Renal cortex interstitium (tissue), 11 donors: ENCODE results near the gene HTT. TPM values are rescaled to one million over a fixed set of nuclear protein-coding genes. Genes with fewer than 3 reads are reported as not detected.

Source experiments
- DNase-seq, 11 donors: peaks; one replicate each; pipeline ENCODE4 v3.0.0-alpha.2; 2013; ENCODE audit warnings: low read depth in 9 of 11, low spot score in 4 of 11; ENCODE audit errors: extremely low read depth in 1 of 11
- polyA plus RNA-seq, 3 donors: library from polyadenylated mRNA; unstranded; fragments of 120-200 nt; gene quantifications; one replicate each; pipeline ENCODE4 v1.2.1, GENCODE V29; 2013; ENCODE audit not compliant: insufficient read length in 3 of 3

Gene HTT
- polyA plus RNA-seq, 3 donors = 30.8 to 38.1 (median 37.9) TPM

DNA sequence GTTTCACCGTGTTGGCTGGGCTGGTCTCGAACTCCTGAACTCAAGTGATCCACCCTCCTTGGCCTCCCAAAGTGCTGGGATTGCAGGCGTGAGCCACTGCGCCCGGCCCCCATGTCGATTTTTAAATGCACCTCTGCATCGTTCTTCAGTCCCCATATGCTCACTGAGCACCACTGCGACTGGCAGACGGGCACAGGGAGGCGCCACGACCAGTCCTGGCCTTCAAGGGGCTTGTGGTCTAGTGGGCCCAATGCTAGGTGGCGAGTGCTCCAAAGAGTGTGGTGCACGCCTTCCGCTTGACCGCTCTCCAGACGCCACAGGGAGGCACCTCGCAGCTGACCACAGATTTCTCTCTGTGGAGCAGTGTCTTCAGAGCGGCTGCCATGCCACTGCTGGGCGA, 162.8 kb downstream of the HTT start:
- no peak for DNase-seq

DNA sequence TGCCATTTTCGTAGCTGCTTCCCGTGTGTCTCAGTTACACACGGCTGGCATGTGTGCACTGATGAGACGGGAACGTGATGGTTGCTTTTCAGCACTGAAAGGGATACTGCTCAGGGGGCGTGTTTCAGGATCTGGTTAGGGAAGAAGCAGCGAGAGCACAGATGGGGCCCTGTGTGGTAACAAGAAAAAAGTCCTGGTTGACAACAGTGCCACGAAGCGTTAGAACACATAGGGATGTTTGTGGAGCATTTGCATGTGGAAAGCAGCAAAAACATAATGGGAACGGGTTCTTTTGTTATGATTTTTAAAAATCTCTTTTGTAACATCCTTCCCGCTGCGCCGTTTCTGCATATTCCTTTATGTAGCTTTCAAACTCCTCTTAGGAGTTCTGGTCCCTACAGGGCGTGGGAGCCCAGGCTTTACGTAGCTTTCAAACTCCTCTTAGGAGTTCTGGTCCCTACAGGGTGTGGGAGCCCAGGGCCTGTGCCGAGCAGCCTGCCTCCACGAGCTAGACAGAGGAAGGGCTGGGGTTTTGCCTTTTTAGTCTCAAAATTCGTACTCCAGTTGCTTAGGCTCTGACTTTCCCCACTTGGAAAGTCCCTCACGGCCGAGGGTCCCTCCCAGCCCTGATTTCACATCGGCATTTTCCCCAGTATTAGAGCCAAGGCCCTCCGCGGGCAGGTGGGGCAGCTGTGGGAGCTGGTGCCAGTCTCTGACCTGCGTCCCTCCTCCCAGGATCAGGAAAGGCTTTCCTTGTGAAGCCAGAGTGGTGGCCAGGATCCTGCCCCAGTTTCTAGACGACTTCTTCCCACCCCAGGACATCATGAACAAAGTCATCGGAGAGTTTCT, 163.5 kb downstream of the HTT start:
- DNase-seq = no peak

DNA sequence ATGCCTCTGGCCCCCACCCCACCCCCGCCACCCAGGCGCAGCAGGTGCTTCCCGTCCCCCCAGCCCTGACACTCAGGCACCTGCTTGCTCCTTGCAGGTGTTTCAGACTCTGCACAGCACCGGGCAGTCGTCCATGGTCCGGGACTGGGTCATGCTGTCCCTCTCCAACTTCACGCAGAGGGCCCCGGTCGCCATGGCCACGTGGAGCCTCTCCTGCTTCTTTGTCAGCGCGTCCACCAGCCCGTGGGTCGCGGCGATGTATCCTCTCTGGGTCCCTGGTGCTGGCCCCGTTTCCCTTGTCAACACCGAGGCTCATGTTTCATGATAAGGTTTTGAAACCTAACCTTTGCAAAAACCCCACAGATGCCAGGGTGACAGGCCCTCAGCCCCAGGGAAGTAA, 164.2 kb downstream of the HTT start:
- DNase-seq = no peak

DNA sequence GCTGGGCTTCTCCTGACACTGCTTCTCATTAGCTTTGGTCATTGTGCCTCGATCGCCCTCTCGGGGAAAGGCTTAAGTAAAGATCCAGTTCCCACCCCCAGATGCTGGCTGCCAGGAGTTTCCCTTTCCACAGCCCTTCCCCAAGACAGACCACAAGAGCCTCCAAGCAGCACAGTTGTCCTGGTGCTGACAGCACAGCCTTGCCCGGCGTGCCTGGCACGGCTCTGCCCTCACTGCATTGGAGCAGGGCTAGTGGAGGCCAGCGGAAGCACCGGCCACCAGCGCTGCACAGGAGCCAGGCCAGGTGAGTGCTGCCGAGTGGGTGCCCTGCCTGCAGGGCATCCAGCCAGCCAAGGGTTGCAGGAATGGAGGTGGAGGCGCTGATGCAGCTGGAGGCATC, 164.8 kb downstream of the HTT start:
- DNase-seq = no peak

DNA sequence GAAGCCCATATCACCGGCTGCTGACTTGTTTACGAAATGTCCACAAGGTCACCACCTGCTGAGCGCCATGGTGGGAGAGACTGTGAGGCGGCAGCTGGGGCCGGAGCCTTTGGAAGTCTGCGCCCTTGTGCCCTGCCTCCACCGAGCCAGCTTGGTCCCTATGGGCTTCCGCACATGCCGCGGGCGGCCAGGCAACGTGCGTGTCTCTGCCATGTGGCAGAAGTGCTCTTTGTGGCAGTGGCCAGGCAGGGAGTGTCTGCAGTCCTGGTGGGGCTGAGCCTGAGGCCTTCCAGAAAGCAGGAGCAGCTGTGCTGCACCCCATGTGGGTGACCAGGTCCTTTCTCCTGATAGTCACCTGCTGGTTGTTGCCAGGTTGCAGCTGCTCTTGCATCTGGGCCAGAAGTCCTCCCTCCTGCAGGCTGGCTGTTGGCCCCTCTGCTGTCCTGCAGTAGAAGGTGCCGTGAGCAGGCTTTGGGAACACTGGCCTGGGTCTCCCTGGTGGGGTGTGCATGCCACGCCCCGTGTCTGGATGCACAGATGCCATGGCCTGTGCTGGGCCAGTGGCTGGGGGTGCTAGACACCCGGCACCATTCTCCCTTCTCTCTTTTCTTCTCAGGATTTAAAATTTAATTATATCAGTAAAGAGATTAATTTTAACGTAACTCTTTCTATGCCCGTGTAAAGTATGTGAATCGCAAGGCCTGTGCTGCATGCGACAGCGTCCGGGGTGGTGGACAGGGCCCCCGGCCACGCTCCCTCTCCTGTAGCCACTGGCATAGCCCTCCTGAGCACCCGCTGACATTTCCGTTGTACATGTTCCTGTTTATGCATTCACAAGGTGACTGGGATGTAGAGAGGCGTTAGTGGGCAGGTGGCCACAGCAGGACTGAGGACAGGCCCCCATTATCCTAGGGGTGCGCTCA, 165.8 kb downstream of the HTT start:
- no peak for DNase-seq

DNA sequence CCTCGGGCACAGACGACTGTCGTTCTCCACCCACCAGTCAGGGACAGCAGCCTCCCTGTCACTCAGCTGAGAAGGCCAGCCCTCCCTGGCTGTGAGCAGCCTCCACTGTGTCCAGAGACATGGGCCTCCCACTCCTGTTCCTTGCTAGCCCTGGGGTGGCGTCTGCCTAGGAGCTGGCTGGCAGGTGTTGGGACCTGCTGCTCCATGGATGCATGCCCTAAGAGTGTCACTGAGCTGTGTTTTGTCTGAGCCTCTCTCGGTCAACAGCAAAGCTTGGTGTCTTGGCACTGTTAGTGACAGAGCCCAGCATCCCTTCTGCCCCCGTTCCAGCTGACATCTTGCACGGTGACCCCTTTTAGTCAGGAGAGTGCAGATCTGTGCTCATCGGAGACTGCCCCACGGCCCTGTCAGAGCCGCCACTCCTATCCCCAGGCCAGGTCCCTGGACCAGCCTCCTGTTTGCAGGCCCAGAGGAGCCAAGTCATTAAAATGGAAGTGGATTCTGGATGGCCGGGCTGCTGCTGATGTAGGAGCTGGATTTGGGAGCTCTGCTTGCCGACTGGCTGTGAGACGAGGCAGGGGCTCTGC, 166.5 kb downstream of the HTT start:
- no peak for DNase-seq

DNA sequence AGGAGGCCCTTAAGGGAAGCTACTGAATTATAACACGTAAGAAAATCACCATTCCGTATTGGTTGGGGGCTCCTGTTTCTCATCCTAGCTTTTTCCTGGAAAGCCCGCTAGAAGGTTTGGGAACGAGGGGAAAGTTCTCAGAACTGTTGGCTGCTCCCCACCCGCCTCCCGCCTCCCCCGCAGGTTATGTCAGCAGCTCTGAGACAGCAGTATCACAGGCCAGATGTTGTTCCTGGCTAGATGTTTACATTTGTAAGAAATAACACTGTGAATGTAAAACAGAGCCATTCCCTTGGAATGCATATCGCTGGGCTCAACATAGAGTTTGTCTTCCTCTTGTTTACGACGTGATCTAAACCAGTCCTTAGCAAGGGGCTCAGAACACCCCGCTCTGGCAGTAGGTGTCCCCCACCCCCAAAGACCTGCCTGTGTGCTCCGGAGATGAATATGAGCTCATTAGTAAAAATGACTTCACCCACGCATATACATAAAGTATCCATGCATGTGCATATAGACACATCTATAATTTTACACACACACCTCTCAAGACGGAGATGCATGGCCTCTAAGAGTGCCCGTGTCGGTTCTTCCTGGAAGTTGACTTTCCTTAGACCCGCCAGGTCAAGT, 167.5 kb downstream of the HTT start:
- peak in 8 of 11 donors; percentile 53 to 76 (median 64) for DNase-seq

DNA sequence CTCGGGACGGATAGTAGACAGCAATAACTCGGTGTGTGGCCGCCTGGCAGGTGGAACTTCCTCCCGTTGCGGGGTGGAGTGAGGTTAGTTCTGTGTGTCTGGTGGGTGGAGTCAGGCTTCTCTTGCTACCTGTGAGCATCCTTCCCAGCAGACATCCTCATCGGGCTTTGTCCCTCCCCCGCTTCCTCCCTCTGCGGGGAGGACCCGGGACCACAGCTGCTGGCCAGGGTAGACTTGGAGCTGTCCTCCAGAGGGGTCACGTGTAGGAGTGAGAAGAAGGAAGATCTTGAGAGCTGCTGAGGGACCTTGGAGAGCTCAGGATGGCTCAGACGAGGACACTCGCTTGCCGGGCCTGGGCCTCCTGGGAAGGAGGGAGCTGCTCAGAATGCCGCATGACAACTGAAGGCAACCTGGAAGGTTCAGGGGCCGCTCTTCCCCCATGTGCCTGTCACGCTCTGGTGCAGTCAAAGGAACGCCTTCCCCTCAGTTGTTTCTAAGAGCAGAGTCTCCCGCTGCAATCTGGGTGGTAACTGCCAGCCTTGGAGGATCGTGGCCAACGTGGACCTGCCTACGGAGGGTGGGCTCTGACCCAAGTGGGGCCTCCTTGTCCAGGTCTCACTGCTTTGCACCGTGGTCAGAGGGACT, 168.8 kb downstream of the HTT start:
- no peak for DNase-seq

DNA sequence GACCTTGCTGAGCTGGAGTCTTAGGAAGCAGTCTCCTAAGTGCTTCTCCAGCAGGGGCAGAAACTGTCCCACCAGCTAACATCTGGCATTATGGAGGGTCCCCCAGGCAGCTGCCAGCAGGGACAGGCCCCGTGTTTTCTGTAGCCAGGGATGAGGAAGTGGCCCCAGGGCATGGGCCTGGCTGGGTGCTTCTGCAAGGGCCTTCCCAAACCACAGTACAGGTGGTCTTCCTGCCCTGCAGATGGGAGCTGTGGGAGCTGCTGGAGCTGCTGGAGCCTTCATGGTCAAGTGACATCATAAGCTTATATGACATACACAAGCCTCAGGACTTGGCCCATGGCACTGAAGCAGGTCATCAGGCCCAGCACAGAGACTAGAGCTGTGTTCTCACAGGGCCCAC, 169.5 kb downstream of the HTT start:
- DNase-seq = no peak

DNA sequence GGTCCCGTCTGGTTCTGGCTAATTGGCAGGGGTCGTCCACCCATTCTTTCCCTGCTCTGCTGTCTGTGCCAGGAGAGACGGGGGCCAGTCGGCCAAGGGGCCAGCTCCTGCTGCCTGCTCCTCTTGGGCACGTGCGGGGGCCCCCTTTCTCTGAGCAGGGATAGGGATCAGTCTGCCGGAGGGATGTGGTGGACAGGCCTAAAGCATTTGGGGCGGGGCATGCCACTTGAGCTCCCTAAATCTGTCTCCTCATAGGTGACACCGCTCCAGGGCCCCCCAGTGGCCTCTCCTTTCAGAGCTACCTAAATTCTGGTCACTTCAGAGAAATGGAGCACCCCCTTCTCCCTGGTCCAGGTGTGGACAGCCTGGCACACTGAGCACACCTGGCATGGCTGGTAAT, 170.3 kb downstream of the HTT start:
- DNase-seq = no peak

DNA sequence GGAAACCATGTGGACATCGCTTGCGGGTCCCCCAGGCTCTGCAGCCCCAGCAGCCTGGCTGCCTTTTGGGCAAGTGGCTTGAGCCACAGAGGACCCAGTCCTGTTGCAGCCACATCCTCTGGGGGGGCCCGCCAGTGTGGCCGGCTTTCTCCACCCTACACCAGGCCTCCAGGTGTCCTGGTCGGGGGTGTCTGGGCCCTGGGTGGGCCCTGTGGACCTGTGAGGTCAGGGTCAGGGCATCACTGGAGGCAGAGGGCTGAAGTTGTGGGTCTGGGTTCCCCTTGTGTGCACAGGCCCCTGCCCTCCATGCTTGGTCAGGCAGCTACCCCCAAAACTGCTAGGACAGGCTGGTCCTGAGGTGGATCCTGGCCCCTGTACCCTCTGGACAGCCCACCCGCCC, 171.2 kb downstream of the HTT start:
- DNase-seq = no peak

DNA sequence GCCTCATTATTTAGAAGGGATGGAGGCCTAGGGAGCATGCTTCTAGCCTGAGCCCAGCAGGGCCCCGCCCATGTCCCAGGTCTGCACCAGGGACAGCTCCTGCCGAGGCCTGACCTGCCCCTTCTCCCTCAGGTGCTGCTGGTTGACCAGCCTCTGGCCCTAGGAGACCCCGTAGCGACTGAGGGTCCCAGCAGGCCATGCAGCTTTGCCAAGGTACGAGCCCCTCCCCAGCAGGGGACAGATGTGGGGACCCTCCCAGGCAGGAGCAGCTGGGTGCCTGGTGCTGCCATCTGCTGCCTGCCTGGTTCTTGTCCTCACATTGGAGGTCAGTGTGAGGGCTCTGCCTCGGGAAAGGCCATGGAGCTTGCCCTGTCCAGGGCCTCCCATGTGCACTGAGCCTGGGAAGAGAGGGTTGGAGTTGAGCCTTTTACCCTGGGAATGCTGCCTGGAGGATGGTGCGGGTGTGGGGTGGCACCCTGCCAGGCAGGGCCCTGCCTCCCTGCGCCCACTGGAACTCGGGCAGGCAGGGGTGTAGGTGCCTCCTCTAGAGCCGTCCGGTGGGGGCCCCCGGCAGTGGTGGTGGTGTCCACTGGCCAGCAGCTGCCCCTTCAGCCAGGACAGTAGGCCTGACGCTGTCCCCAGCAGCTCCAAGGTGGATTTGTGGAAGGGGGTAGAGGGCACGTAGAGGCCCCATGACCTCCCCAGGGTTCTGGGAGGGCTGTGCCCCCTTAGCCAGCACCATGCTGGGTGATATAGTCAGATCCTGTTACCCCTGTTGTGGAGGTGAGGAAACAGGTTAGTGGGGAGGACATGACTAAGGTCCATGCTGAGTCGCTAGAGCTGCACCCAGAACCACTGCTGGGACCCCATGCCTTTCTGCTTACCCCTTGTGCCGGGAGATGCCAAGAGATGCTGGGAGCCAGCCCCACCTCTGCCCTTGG, 172.2 kb downstream of the HTT start:
- DNase-seq = no peak

DNA sequence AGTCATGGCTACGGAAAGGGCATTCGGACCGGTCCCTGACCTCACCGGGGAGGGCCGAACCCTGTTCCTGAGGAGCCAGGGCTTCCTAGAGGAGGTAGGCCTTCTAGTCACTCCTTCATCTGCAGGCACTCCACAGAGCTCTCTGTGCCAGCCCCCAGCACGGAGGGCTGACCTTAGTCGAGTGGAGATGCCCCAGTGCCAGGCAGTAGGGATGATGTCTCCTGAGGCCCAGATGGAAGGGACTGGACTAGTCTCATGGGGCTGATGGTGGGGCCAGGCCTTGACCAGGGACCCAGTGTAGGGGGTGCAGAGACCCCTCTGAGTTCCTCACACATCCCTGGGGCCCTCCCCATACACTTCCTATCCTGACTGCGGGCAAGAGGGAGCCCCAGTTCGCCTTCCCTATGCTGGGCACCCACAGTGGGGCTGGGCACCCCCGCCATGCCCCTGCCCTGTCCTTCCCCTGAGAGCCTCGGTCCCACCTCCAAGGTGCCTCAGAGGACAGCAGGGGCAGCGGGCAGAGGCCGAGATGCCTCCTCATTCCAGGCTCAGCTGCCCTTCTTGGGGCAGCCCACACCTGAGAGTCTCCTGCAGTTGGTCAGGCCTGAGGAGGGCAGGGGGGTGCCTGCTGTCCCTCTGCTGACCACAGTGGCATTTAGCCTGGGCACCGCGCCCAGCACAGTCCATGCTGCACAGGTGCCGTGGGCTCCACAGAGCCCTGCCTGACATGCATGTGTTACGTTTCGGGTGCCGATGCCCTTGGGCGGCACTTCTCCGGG, 173.1 kb downstream of the HTT start:
- DNase-seq = no peak

DNA sequence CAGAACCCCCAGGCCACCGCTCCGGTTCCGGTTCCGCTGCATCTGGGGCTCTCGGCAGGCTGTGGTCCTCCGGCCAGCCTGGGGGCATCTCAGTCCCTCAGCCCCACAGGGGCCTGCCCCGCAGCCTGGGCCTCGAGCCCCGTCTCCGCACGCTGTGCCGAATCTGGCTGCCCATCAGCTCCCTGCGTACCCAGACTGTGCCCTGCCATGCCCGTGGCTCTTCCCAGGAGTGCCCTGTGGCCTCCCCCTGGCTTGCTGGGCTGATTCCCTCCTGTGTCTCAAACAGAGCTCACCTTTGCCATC, 173.6 kb downstream of the HTT start:
- no peak for DNase-seq

DNA sequence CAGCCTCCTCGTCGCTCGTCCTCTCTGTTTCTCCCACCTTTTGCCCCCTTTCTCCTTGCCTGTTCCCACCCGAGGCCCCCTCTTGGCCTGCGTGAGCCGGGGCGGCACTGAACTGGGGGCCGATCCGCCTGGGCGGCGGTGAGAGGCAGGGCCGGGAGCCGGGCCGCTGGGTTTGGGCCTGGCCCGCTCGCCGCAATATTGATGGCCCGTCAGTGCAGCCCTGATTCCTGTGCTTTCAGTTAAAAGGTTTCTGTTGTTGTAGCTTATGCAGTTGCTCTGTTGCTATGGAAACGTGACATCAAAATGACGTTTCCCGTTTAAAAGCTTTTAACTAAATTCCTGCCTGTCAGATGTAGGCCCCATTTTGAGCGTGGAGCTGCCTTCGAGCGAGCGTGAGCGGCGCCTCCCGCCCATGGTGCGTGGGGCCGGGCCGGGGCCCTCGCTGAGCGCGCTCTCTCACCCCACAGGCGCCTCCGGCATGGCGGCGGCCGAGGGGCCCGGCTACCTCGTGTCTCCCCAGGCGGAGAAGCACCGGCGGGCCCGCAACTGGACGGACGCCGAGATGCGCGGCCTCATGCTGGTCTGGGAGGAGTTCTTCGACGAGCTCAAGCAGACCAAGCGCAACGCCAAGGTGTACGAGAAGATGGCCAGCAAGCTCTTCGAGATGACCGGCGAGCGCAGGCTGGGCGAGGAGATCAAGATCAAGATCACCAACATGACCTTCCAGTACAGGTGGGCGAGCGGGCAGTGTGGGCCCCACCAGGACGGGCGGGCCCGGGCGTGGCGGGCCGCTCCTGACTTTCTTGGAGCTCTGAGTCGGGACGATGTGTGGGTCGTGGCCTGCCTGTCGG, 174.6 kb downstream of the HTT start, which contains the start of gene MSANTD1:
TSS of gene MSANTD1 (plus strand) at position 349 of the 851 bp plus-strand sequence. CDS start at position 413, 64 bp downstream.
- peak in 7 of 11 donors; percentile 52 to 82 (median 73) for DNase-seq

DNA sequence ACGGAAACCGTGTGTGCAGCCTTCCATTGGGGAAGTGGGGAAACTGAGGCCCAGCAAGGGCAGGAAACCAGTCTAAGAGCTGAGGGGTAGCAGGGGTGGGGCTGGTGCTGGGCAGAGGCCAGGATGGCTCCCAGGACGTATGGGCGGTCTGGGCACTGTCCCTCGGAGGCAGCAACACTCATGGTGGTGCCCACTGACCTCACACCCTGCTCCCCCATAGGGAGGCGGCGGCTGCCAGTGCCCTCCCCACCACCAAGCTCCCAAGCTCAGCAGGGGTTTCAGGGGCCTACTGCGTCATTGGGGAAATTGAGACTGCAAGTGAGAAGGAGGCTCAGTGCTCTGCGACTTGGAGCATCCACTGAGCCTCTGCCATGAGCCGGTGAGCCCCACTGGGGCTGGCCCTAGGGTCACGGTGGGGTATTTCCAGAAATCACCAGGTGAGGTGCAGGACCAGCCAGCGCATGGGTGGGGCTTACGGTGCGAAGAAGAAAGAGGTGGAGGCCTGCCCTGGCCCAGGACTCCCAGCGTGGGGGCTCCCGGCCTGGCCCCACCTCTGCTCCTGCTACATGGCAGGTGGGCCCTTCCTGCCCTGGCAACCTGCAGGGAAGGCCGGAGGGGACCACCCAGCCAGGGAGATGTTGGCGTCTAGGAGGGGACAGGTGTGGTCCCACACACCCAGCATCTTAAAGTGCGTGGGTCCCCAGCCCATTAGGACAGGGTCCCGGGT, 175.4 kb downstream of the HTT start:
- no peak for DNase-seq
